GM12878 (cell line): ENCODE results near the gene CRIM1. TPM values are rescaled to one million over a fixed set of nuclear protein-coding genes. Genes with fewer than 3 reads are reported as not detected.

ENCODE experiments used
- ATAC-seq: fragments of 200-7000 bp; cut with Tn5 transposase; 3 replicates; pipeline ENCODE4 v1.9.1; 2020; ENCODE audit warnings: mild to moderate bottlenecking, moderate library complexity
- BruUV-seq: library from RNA; stranded (reverse); fragments of 400-500 nt; replicated peaks from 2 replicates; lab custom pipeline; 2021; lab: Mats Ljungman, UMichigan
- CTCF ChIA-PET: fragments of 300-600 bp; sonication (Branson Sonifier 250); formaldehyde crosslinking; extraction: SDS; loops from one replicate; lab custom pipeline; 2021; ENCODE audit warnings: inconsistent platforms; lab: Yijun Ruan, JAX
- POLR2A ChIA-PET: fragments of 350-600 bp; formaldehyde crosslinking; extraction: SDS; loops from one replicate; lab custom pipeline; 2021; ENCODE audit warnings: inconsistent platforms; lab: Charles Lee
- RAD21 ChIA-PET: fragments of 300-600 bp; sonication (Branson Sonifier 250); formaldehyde crosslinking; loops from one replicate; lab custom pipeline; 2023; ENCODE audit warnings: antibody characterized with exemption; ENCODE audit not compliant: unreplicated experiment; lab: Charles Lee
- SMC1A ChIA-PET: fragments of 300-600 bp; sonication (Branson Sonifier 250); formaldehyde crosslinking; loops from one replicate; lab custom pipeline; 2023; ENCODE audit not compliant: unreplicated experiment, uncharacterized antibody; lab: Charles Lee
- DNase-seq: peaks from one replicate; pipeline ENCODE4 v3.0.0-alpha.2; 2011; ENCODE audit warnings: low read depth, low spot score
- FAIRE-seq: peaks from 3 replicates; lab custom pipeline; 2011; peaks lifted over from hg19 to GRCh38; lab: Jason Lieb, UNC
- H2AFZ ChIP-seq: 2 replicates; pipeline ENCODE4 v1.6.0; 2011; ENCODE audit warnings: low read depth, low read length, control low read depth; ENCODE audit not compliant: control insufficient read depth
- H3K27ac ChIP-seq: 2 replicates; pipeline ENCODE4 v1.5.1; 2011; ENCODE audit warnings: control low read depth; ENCODE audit not compliant: control insufficient read depth, insufficient read depth
- H3K27me3 ChIP-seq, 2 experiments: replicated peaks in 1 of 2; 2 replicates each; pipeline versions ENCODE4 v1.6.0 to v1.6.1; 2011; ENCODE audit warnings: low read length in 1 of 2; ENCODE audit not compliant: control insufficient read depth in 2 of 2, insufficient read depth in 2 of 2
- H3K36me3 ChIP-seq, 2 experiments: 2 replicates each; pipeline ENCODE4 v1.5.1; 2011; ENCODE audit warnings: low read length in 1 of 2; ENCODE audit not compliant: control insufficient read depth in 2 of 2, insufficient read depth in 2 of 2
- H3K4me1 ChIP-seq: 2 replicates; pipeline ENCODE4 v1.6.1; 2011; ENCODE audit warnings: mild to moderate bottlenecking, low read length, moderate library complexity, mixed read lengths; ENCODE audit not compliant: control insufficient read depth, insufficient read depth
- H3K4me2 ChIP-seq: 2 replicates; pipeline ENCODE4 v1.6.0; 2011; ENCODE audit warnings: control low read depth; ENCODE audit not compliant: control insufficient read depth, insufficient read depth
- H3K4me3 ChIP-seq: fragments of 200-600 bp; sonication (generic); 2 replicates; pipeline ENCODE4 v1.5.1; 2016
- H3K79me2 ChIP-seq: 2 replicates; pipeline ENCODE4 v1.6.0; 2011; ENCODE audit warnings: low read length; ENCODE audit not compliant: control insufficient read depth, insufficient read depth
- H3K9ac ChIP-seq: 2 replicates; pipeline ENCODE4 v1.8.0; 2011; ENCODE audit warnings: low read length, control low read depth, mixed read lengths; ENCODE audit not compliant: control insufficient read depth, insufficient read depth
- H3K9me3 ChIP-seq: replicated peaks from 3 replicates; pipeline ENCODE4 v1.5.1; 2011; ENCODE audit warnings: mild to moderate bottlenecking, low read length; ENCODE audit not compliant: control insufficient read depth, insufficient read depth
- H4K20me1 ChIP-seq: 2 replicates; pipeline ENCODE4 v1.6.0; 2011; ENCODE audit not compliant: control insufficient read depth, insufficient read depth
- CREB1 ChIP-seq: IDR thresholded peaks from 2 replicates; pipeline ENCODE4 v1.6.1; 2012; ENCODE audit warnings: low read depth, mild to moderate bottlenecking, inconsistent platforms
- CREM ChIP-seq: IDR thresholded peaks from 2 replicates; pipeline ENCODE4 v1.6.1; 2014; ENCODE audit warnings: antibody characterized with exemption, low read depth
- HDGF ChIP-seq: fragments of 450-650 bp; IDR thresholded peaks from 2 replicates; pipeline ENCODE4 v1.6.1; 2016; ENCODE audit warnings: antibody characterized with exemption
- IKZF1 ChIP-seq: fragments of 450-650 bp; conservative IDR thresholded peaks from 2 replicates; pipeline ENCODE4 v1.6.1; 2017; ENCODE audit warnings: antibody characterized with exemption, mild to moderate bottlenecking
- LARP7 ChIP-seq: fragments of 450-650 bp; IDR thresholded peaks from 2 replicates; pipeline ENCODE4 v1.6.1; 2017; ENCODE audit warnings: mild to moderate bottlenecking
- MAX ChIP-seq: IDR thresholded peaks from 2 replicates; pipeline ENCODE4 v1.6.1; 2012; ENCODE audit warnings: low read depth, low read length, improper control_type of control experiment
- NFYA ChIP-seq: IDR thresholded peaks from 2 replicates; pipeline ENCODE4 v1.6.1; 2011; ENCODE audit warnings: low read depth, mild to moderate bottlenecking, low read length, improper control_type of control experiment, borderline replicate concordance
- NKRF ChIP-seq: fragments of 450-650 bp; conservative IDR thresholded peaks from 2 replicates; pipeline ENCODE4 v1.6.1; 2017; ENCODE audit warnings: mild to moderate bottlenecking, moderate library complexity
- RBBP5 ChIP-seq: fragments of 200-600 bp; sonication (generic); conservative IDR thresholded peaks from 2 replicates; pipeline ENCODE4 v1.6.1; 2016
- RFX5 ChIP-seq: IDR thresholded peaks from 2 replicates; pipeline ENCODE4 v1.6.1; 2011; ENCODE audit warnings: low read depth, low read length, improper control_type of control experiment
- SPI1 ChIP-seq: IDR thresholded peaks from 2 replicates; pipeline ENCODE4 v1.6.1; 2011; ENCODE audit warnings: low read depth, mild to moderate bottlenecking, low read length, moderate library complexity, borderline replicate concordance; ENCODE audit not compliant: insufficient read depth
- ZNF24 ChIP-seq: fragments of 450-650 bp; IDR thresholded peaks from 2 replicates; pipeline ENCODE4 v1.6.1; 2017; ENCODE audit warnings: antibody characterized with exemption, mild to moderate bottlenecking
- WGBS: methylation state at CpG from one replicate; pipeline ENCODE4 v1.1.6; 2016; ENCODE audit warnings: low lambda C conversion rate; ENCODE audit not compliant: insufficient replicate concordance, insufficient coverage; ENCODE audit errors: missing lambda C conversion rate; 5-methylcytosine and 5-hydroxymethylcytosine counted together
- in situ Hi-C: fragments of 300-500 bp; cut with MboI; formaldehyde crosslinking; loops from 9 replicates; pipeline ENCODE4 v1.14.3; 2018; ENCODE audit warnings: mixed read lengths
- intact Hi-C: fragments of 100-400 bp; cut with micrococcal nuclease; formaldehyde crosslinking; loops from one replicate; pipeline ENCODE4 v1.14.2; 2022; ENCODE audit not compliant: unreplicated experiment
- polyA plus RNA-seq, 11 experiments: library from polyadenylated mRNA; depleted of rRNA in 4 of 11; unstranded in 6 of 11; stranded (reverse) in 5 of 11; fragments of >200 nt; fragmentation: Nextera tagmentation in 4 of 11; fragmentation: Illumina TruSeq in 1 of 11; extraction: Ambion mirVana in 4 of 11; extraction: Trizol in 1 of 11; gene quantifications; 1 replicate in 1 of 11; 2 replicates in 10 of 11; pipeline versions ENCODE4 v1.2.1 to v1.2.3, GENCODE V29; 2011 to 2016; ENCODE audit warnings: inconsistent platforms in 2 of 11, missing spikeins in 2 of 11, low read depth in 1 of 11
- total RNA-seq, 4 experiments: library from RNA; depleted of rRNA in 3 of 4; stranded (reverse); fragments of >200 nt in 3 of 4; fragmentation: Illumina TruSeq in 1 of 4; extraction: Trizol in 1 of 4; gene quantifications; 2 replicates each; pipeline versions ENCODE4 v1.2.1 to v1.2.3, GENCODE V29; 2013 to 2021

CRIM1 gene
- total and polyA plus RNA-seq, 10 of the 15 experiments (the other 5 are each of a cell fraction or from before 2014, with no cell fraction given) = 0.42 to 7.4 (median 3.1) TPM

- no peak for TF ChIP-seq SPI1
- TF ChIP-seq LARP7 = no peak
- no peak for TF ChIP-seq ZNF24
- TF ChIP-seq NKRF = no peak
- TF ChIP-seq RFX5 = no peak
- TF ChIP-seq MAX = no peak
- TF ChIP-seq IKZF1 = no peak
- TF ChIP-seq CREB1 = no peak
Measured at GRCh38 chr2:36469710-36470109, 114.1 kb downstream of the CRIM1 start (continued).

- no peak for FAIRE-seq
- Histone ChIP-seq H2AFZ (no peak overlapping the region), H3K27ac (no peak overlapping the region), H3K4me3 (no peak overlapping the region), H3K27me3 (no peaks in the 10 kb centered on the region), H3K36me3 (no peaks in the 10 kb centered on the region)
- ChIA-PET CTCF (no interaction called here), POLR2A (no interaction called here)
- intact Hi-C loops = no loop called here
- TF ChIP-seq RBBP5 = no peak
- no peak for TF ChIP-seq NFYA
- TF ChIP-seq CREM = no peak
- TF ChIP-seq HDGF = no peak
- TF ChIP-seq, all 136 proteins: peak for 0
- SMC1A ChIA-PET = no interaction called here
- ATAC-seq (no peak), DNase-seq (no peak)
- in situ Hi-C loops = no loop called here
- H3K4me1 ChIP-seq = no peaks in the 10 kb centered on the region
- no peaks in the 10 kb centered on the region for H3K79me2 ChIP-seq
- RAD21 ChIA-PET = no interaction called here
- 23% methylated on average over 2 of the region's 2 CpGs for WGBS
- no peaks in the 10 kb centered on the region for H4K20me1 ChIP-seq
- H3K4me2 ChIP-seq = no peak overlapping the region
- no TSS peak for BruUV-seq
- H3K9me3 ChIP-seq = peaks cover 3% of the 10 kb centered on the region; the same call in 1 of the 3 replicates
- H3K9ac ChIP-seq = no peak overlapping the region
Measured at GRCh38 chr2:36473230-36473629, 117.7 kb downstream of the CRIM1 start.
